Activated naive CD4-positive, alpha-beta T cell treated with anti-CD3 and anti-CD28 coated beads for 36 hours (primary cell): Measurements from ENCODE around the gene IFT172. TPM values are rescaled to one million over a fixed set of nuclear protein-coding genes. Genes with fewer than 3 reads are reported as not detected.
A peak's percentile ranks its signal among the peaks of the same experiment; 100 is the strongest.

Source experiments
- CTCF ChIA-PET: fragments of 350-600 bp; sonication (Branson Sonifier 250); formaldehyde crosslinking; loops from one replicate; lab custom pipeline; 2021; ENCODE audit warnings: antibody characterized with exemption; lab: Charles Lee
- DNase-seq: peaks from one replicate; pipeline ENCODE4 v3.0.0-alpha.2; 2020
- H3K27ac Mint-ChIP-seq: one replicate; pipeline ENCODE4 v1.8.0; 2021; ENCODE audit warnings: mild to moderate bottlenecking, mixed read lengths
- H3K27me3 Mint-ChIP-seq: one replicate; pipeline ENCODE4 v1.8.0; 2021; ENCODE audit warnings: low read depth, mixed read lengths
- H3K36me3 Mint-ChIP-seq: one replicate; pipeline ENCODE4 v1.8.0; 2021; ENCODE audit warnings: low read depth, mixed read lengths
- H3K4me1 Mint-ChIP-seq: one replicate; pipeline ENCODE4 v1.8.0; 2021; ENCODE audit warnings: low read depth, mixed read lengths
- H3K4me3 Mint-ChIP-seq: one replicate; pipeline ENCODE4 v1.8.0; 2021; ENCODE audit warnings: mild to moderate bottlenecking, moderate library complexity, mixed read lengths
- H3K9me3 Mint-ChIP-seq: one replicate; pipeline ENCODE4 v1.8.0; 2021; ENCODE audit warnings: mixed read lengths
- intact Hi-C: fragments of 100-400 bp; cut with micrococcal nuclease; formaldehyde crosslinking; loops from one replicate; pipeline ENCODE4 v1.15.1; 2023
- total RNA-seq, 2 experiments: library from RNA; stranded (reverse); gene quantifications; one replicate each; pipeline ENCODE4 v1.2.3, GENCODE V29; 2021

Gene IFT172
- total RNA-seq, 2 experiments from 2014 or later = 9.2 to 12.7 TPM

DNA sequence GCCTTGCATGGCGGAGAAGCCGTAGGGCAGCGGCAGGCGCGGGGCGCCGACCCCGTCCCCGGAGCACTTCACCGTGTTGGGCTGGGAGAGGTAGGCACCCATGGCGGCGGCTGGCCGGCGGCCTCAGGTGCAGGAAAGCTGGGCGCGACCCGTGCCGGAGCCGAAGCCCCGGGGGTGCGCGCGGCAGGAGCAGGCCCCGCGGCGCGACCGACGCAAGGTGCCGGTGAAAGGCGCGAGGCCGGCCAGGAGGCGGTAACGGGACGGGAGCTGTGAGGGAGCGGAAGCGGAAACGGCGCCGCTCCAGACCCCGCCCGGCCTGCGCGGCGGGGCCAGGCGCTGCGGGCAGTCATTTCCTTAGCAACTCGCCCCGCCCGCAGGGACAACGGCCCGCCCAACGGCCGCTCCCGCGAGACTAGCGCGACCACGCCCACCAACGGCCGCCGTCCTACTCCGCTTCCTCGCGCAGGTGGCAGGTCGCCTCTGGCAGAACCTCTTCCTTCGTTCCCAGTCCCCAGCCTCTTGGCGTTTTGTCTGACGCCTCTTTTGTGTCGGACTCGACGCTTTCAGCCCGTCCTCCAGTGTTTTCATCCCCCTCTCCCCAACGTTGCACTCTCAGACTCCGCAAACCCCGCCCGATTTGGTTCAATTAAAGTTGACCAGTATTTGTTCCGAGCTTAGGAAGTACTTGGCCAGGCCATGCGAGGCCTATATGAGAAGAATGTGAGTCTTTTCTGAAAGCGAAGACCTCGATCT is 80.0 kb downstream of the IFT172 start, which contains the start of gene PPM1G:
TSS of gene PPM1G (minus strand) at position 271 of the 753 bp plus-strand sequence. CDS start at position 102, 169 bp downstream.
- CTCF ChIA-PET = interaction anchor here (1.0 to 4.1 kb wide), 7 partner anchors 16 to 274 kb away, joined by 3 to 35 read pairs (median 4); partner anchors contain the start of genes EIF2B4 and NRBP1
- H3K27ac Mint-ChIP-seq = peak within 1 kb of the TSS; percentile 87
- peaks cover 14% of the 10 kb centered on the region for H3K36me3 Mint-ChIP-seq
- peaks cover 32% of the 10 kb centered on the region for H3K4me1 Mint-ChIP-seq
- no peaks in the 10 kb centered on the region for H3K9me3 Mint-ChIP-seq
- intact Hi-C loops = loop anchor here (1.0 to 2.0 kb wide), 8 partner anchors 19 to 274 kb away; partner anchors contain the start of genes ATRAID, CCDC121, EIF2B4 and GPN1
- DNase-seq = peak; percentile 97
- peak within 1 kb of the TSS; percentile 89 for H3K4me3 Mint-ChIP-seq
- H3K27me3 Mint-ChIP-seq = no peaks in the 10 kb centered on the region

DNA sequence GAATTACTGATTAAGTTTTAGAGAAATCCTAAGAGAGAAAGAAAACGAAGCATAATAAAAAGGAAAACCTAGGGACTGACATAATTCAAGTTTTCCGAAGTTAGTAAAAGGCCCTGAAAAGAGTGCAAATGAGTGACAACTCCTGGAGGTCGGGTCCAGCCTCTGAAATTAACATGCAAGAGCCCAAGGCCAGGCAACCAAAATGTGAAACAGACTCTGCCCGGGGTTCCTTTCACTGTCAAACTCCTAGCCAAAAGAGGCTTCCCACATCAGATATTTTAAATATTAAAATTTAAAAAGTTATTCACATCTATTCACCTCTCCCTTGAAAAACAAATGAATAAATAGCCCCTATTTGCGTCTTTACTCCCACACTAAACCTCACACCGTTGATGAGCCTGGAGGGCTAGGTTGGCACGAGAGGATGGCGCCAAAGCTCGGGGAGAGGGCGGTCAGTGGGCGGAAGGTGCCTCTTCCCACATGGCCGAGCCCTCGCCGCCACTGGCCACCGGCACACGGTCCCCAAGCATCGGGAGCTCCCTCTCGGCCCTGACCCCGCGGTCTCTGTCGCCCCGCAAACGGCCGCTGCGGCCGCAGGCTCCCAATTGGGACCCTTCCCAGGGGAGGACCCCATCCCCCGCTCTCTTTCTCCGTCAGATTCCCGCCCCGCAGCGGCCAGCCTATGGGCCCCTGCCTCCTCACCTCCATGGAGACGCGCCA is 80.8 kb downstream of the IFT172 start:
- DNase-seq = no peak
- H3K4me3 Mint-ChIP-seq = peak overlapping the region; percentile 89
- peaks cover 16% of the 10 kb centered on the region for H3K36me3 Mint-ChIP-seq
- H3K4me1 Mint-ChIP-seq = peaks cover 36% of the 10 kb centered on the region
- no peaks in the 10 kb centered on the region for H3K27me3 Mint-ChIP-seq
- peak overlapping the region; percentile 51 for H3K27ac Mint-ChIP-seq
- CTCF ChIA-PET = interaction anchor here (1.0 to 4.1 kb wide), 3 partner anchors 21 to 82 kb away, joined by 4 to 35 read pairs (median 4); partner anchors contain the start of gene NRBP1
- no peaks in the 10 kb centered on the region for H3K9me3 Mint-ChIP-seq
- intact Hi-C loops = loop anchor here (1.0 to 2.0 kb wide), 8 partner anchors 20 to 275 kb away; partner anchors contain the start of genes ATRAID, CCDC121, EIF2B4 and GPN1

DNA sequence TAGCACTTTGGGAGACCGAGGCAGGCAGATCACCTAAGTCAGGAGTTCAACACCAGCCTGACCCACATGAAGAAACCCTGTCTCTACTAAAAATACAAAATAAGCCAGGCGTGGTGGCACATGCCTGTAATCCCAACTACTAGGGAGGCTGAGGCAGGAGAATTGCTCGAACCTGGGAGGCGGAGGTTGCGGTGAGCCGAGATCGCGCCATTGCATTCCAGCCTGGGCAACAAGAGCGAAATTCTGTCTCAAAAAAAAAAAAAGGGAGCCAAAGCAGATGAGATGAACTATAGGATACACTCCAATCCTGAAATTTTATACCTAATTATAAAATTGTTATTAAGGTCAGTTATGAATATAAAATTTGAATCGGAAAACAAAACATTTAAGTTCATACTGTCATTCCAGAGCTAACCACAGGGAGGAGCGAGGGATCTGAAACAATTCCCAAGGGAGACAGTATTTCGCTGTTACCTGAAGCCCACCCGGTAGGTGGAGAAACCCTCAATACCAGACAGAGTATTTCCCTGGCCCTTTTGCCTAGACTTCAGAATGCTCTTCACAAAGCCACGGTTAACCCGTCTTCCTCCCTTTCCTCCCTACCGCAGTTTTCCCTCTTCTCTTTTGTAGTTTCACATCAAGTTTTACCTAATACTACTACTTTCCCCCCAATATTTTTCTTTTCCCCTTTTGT is 81.6 kb downstream of the IFT172 start:
- Mint-ChIP-seq H3K9me3 (no peaks in the 10 kb centered on the region), H3K4me3 (peak overlapping the region; percentile 89), H3K36me3 (peaks cover 16% of the 10 kb centered on the region), H3K27me3 (no peaks in the 10 kb centered on the region), H3K27ac (peak overlapping the region; percentile 51), H3K4me1 (peaks cover 41% of the 10 kb centered on the region)
- DNase-seq = no peak
- CTCF ChIA-PET = interaction anchor here (0.9 to 4.1 kb wide), 5 partner anchors 21 to 276 kb away, joined by 3 to 35 read pairs (median 5); partner anchors contain the start of gene NRBP1
- intact Hi-C loops = loop anchor here (2.0 kb wide), 1 partner anchor 221 kb away; the partner anchor contains the start of genes CCDC121 and GPN1

DNA sequence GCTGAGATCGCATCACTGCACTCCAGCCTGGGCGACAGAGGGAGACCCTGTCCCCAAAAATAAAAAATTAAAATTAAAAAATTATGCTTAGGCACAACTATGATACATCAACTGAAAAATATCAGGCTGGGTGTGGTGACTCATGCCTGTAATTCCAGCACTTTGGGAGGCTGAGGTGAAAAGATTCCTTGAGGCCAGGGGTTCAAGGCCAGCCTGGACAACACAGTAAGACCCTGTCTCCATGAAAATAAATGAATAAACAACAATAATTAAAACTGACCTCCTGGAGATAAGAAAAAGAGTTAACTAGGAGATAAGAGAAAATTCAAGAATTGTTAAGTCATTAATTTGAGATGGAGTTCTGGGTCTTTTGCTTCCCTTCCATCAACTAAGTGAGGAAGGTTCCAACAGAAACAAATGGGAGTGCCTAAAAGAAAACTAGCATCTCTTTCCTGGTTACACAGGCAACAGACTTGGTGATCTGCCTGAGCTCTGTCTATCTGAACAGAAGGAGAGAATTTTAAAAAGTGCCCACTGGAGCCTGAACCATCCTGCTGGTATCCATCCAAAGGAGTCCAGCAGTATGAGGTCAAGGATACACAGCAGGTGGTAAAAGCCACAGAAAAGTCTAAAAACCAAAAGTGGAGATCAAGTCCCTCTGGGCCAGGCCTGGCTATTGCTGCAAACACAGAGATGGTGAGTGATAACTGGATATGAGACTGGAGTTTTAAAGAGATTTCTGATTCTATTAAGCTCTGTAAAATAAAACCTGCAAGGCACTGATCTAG is 89.0 kb downstream of the IFT172 start:
- Mint-ChIP-seq H3K27ac (no peak overlapping the region), H3K4me3 (no peak overlapping the region), H3K4me1 (peaks cover 46% of the 10 kb centered on the region), H3K36me3 (peaks cover 28% of the 10 kb centered on the region), H3K27me3 (no peaks in the 10 kb centered on the region), H3K9me3 (no peaks in the 10 kb centered on the region)
- CTCF ChIA-PET = interaction anchor here (0.6 kb wide), 1 partner anchor 97 kb away, joined by 3 read pairs; no protein-coding TSS in a partner anchor
- intact Hi-C loops = no loop called here
- no peak for DNase-seq

DNA sequence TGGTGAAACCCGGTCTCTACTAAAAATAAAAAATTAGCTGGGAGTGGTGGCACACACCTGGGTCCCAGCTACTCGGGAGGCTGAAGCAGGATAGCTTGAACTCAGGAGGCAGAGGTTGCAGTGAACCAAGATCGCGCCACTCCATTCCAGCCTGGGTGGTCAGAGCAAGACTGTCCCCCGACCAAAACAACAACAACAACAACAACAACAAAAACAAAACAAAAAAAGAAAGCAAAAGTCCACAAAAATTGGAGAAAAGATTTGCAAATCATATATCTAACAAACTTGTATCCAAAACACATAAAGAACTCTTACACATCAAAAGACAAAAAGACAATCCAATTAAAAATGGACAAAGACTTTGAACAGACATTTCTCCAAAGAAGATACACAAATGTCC is 90.6 kb downstream of the IFT172 start:
- Mint-ChIP-seq H3K4me3 (no peak overlapping the region), H3K4me1 (peaks cover 40% of the 10 kb centered on the region), H3K27me3 (no peaks in the 10 kb centered on the region), H3K9me3 (no peaks in the 10 kb centered on the region), H3K36me3 (peaks cover 22% of the 10 kb centered on the region), H3K27ac (no peak overlapping the region)
- CTCF ChIA-PET = no interaction called here
- DNase-seq = no peak
- intact Hi-C loops = no loop called here

Other genes starting within 250 kb of the IFT172 start
- gene SLC30A3, start 226.7 kb downstream of the IFT172 start, total RNA-seq = under 1 TPM; 0.55 to 0.67 TPM
- gene DNAJC5G, start 214.3 kb downstream of the IFT172 start, total RNA-seq = not detected
- not detected for gene TRIM54, start 207.3 kb downstream of the IFT172 start, total RNA-seq
- under 1 TPM; 0.45 to 0.89 TPM for gene UCN, start 181.3 kb downstream of the IFT172 start, total RNA-seq
- gene MPV17, start 166.6 kb downstream of the IFT172 start, total RNA-seq = 10 to 100 TPM; 80.2 to 82.3 TPM
- 10 to 100 TPM; 62.9 to 72.3 TPM for gene GTF3C2, start 133.0 kb downstream of the IFT172 start, total RNA-seq
- 10 to 100 TPM; 24.4 to 25.2 TPM for gene EIF2B4, start 119.4 kb downstream of the IFT172 start, total RNA-seq
- 10 to 100 TPM; 68.5 to 75.5 TPM for gene SNX17, start 119.1 kb downstream of the IFT172 start, total RNA-seq
- 1 to 10 TPM; 4.9 to 5.2 TPM for gene ZNF513, start 109.0 kb downstream of the IFT172 start, total RNA-seq
- 100 to 1,000 TPM in 1 of 2 experiments, 10 to 100 TPM in 1; 92.3 to 101 TPM for gene PPM1G, start 80.2 kb downstream of the IFT172 start, total RNA-seq
- gene NRBP1, start 61.1 kb downstream of the IFT172 start, total RNA-seq = 10 to 100 TPM; 60.0 to 63.3 TPM
- gene KRTCAP3, start 47.4 kb downstream of the IFT172 start, total RNA-seq = 1 to 10 TPM; 5.0 to 6.7 TPM
- gene FNDC4, start 5.5 kb upstream of the IFT172 start, total RNA-seq = not detected
- gene GCKR, start 7.1 kb upstream of the IFT172 start, total RNA-seq = not detected
- 10 to 100 TPM; 34.7 to 35.8 TPM for gene ZNF512, start 93.3 kb upstream of the IFT172 start, total RNA-seq
- under 1 TPM; 0.17 to 0.30 TPM for gene CCDC121, start 139.3 kb upstream of the IFT172 start, total RNA-seq
- gene GPN1, start 139.3 kb upstream of the IFT172 start, total RNA-seq = 10 to 100 TPM; 44.9 to 45.1 TPM
- 10 to 100 TPM; 27.8 to 29.7 TPM for gene SUPT7L, start 173.9 kb upstream of the IFT172 start, total RNA-seq
- gene SLC4A1AP, start 174.1 kb upstream of the IFT172 start, total RNA-seq = 10 to 100 TPM; 21.2 to 22.2 TPM